Activated CD8-positive, alpha-beta memory T cell treated with anti-CD3 and anti-CD28 coated beads for 4 hours (primary cell): ENCODE measurements around the gene CLDN2.
"Not testable (repeated sequence)": the region's sequence is repeated elsewhere in the genome, so short reads cannot be mapped to it uniquely, and the experiment has no call there.

ENCODE experiments used
- DNase-seq, 2 donors: peaks; one replicate each; pipeline ENCODE4 v3.0.0-alpha.2; 2020; ENCODE audit warnings: low read depth in 2 of 2

CLDN2 gene

GRCh38 chrX:106919932-106920452 lies at the start of gene CLDN2:
CLDN2 (plus strand) TSS chrX:106920402; CDS start chrX:106928229, 7,827 bp downstream.
- DNase-seq: no peak

- DNase-seq: not testable (repeated sequence)
Measured at GRCh38 chrX:106872796-106873195, 47.4 kb upstream of the CLDN2 start.

- DNase-seq: no peak
Measured at GRCh38 chrX:106874075-106874474, 46.1 kb upstream of the CLDN2 start.

- no peak for DNase-seq
Measured at GRCh38 chrX:106875151-106875550, 45.1 kb upstream of the CLDN2 start.

- DNase-seq: no peak
Measured at GRCh38 chrX:106889468-106889867, 30.7 kb upstream of the CLDN2 start.

- DNase-seq: no peak
Measured at GRCh38 chrX:106891762-106892460, 28.3 kb upstream of the CLDN2 start.

- peak; percentile 6 to 8 for DNase-seq
Measured at GRCh38 chrX:106894392-106894909, 25.8 kb upstream of the CLDN2 start.

GRCh38 chrX:106894978-106895452 lies 25.2 kb upstream of the CLDN2 start:
- DNase-seq: no peak

GRCh38 chrX:106897259-106897658 lies 22.9 kb upstream of the CLDN2 start:
- DNase-seq: no peak

- no peak for DNase-seq
Measured at GRCh38 chrX:106898462-106898861, 21.7 kb upstream of the CLDN2 start.

- DNase-seq: no peak
Measured at GRCh38 chrX:106899276-106899675, 20.9 kb upstream of the CLDN2 start.

GRCh38 chrX:106899841-106900240 lies 20.4 kb upstream of the CLDN2 start:
- no peak for DNase-seq

- DNase-seq: no peak
Measured at GRCh38 chrX:106901341-106901740, 18.9 kb upstream of the CLDN2 start.

- DNase-seq: no peak
Measured at GRCh38 chrX:106901781-106902219, 18.4 kb upstream of the CLDN2 start.

GRCh38 chrX:106902684-106903083 lies 17.5 kb upstream of the CLDN2 start:
- no peak for DNase-seq

- DNase-seq: no peak
Measured at GRCh38 chrX:106903291-106903824, 16.8 kb upstream of the CLDN2 start, which contains the start of gene RIPPLY1. RIPPLY1 (minus strand) TSS chrX:106903341; CDS start chrX:106903287, 54 bp downstream.

- no peak for DNase-seq
Measured at GRCh38 chrX:106903856-106904528, 16.2 kb upstream of the CLDN2 start.

- no peak for DNase-seq
Measured at GRCh38 chrX:106905064-106905708, 15.0 kb upstream of the CLDN2 start.

- DNase-seq: no peak
Measured at GRCh38 chrX:106906361-106906760, 13.8 kb upstream of the CLDN2 start.

- no peak for DNase-seq
Measured at GRCh38 chrX:106912864-106913263, 7.3 kb upstream of the CLDN2 start.

- no peak for DNase-seq
Measured at GRCh38 chrX:106917830-106918500, 2.2 kb upstream of the CLDN2 start.
